ENCODE results near the gene EVPLL. TPM values are rescaled to one million over a fixed set of nuclear protein-coding genes. Genes with fewer than 3 reads are reported as not detected.
A peak's percentile ranks its signal among the peaks of the same experiment; 100 is the strongest.
"Not testable (repeated sequence)": the region's sequence is repeated elsewhere in the genome, so short reads cannot be mapped to it uniquely, and the experiment has no call there.

EVPLL gene
- total and polyA plus RNA-seq, 2 donors (not counting 1 experiment from before 2014, with no cell fraction given): not detected

DNA sequence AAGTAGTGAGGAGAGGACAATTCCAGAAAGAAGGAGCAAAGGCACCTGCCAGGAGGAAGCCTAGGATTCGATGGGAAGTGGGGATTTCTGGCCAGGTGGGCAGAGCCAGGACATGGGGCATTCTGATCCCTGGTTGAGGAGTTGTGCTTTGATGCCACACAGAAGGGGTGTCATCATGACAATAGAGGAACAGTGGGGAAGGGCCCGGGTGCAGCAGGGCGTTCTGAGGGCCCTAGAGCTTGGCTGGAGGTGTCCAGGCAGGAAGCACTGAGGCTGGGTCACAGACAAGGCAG, 4.3 kb downstream of the EVPLL start:
- no peak overlapping the region for H3K27ac ChIP-seq (ENCODE audit: low read length in 2 of 2)
- intact Hi-C loops (cut with micrococcal nuclease): no loop called here
- WGBS (ENCODE audit: insufficient coverage): 93% methylated on average over 3 of the region's 3 CpGs
- H3K79me2 ChIP-seq (ENCODE audit: control insufficient read depth, insufficient read depth, low read length): no peaks in the 10 kb centered on the region
- peaks cover 0 to 3% (median 0%) of the 10 kb centered on the region in 3 donors for H3K9me3 ChIP-seq (ENCODE audit: control extremely low read depth in 1 of 3, control insufficient read depth in 2 of 3, insufficient read depth in 1 of 3, low read length in 2 of 3)
- DNase-seq (no peak), ATAC-seq (ENCODE audit: low read depth) (no peak)
- ChIA-PET POLR2A (interaction anchor here (0.7 kb wide), 1 partner anchor 185 kb away, joined by 3 read pairs; no protein-coding TSS in a partner anchor), CTCF (no interaction called here)
- no peak overlapping the region for H3K9ac ChIP-seq (ENCODE audit: low read length)
- no peaks in the 10 kb centered on the region for H4K20me1 ChIP-seq (ENCODE audit: control insufficient read depth, insufficient read depth, low read length, poor library complexity, severe bottlenecking)
- no peak overlapping the region for H3K4me3 ChIP-seq (ENCODE audit: control extremely low read depth in 1 of 5, extremely low read depth in 1 of 5, insufficient read depth in 1 of 5, low read depth in 2 of 5, low read length in 4 of 5)
- H3K27me3 ChIP-seq (replicated peaks in 1 of 4; ENCODE audit: control extremely low read depth in 1 of 4, control insufficient read depth in 3 of 4, insufficient read depth in 4 of 4, low read length in 3 of 4): peaks cover 0 to 27% (median 5%) of the 10 kb centered on the region in 4 experiments
- Mint-ChIP-seq H3K4me1 (peaks cover 9% of the 10 kb centered on the region), H3K9me3 (ENCODE audit: insufficient read depth) (no peaks in the 10 kb centered on the region), H3K27me3 (peaks cover 15% of the 10 kb centered on the region), H3K4me3 (peak overlapping the region; percentile 8), H3K27ac (no peak overlapping the region)
- no peaks in the 10 kb centered on the region for H3K36me3 ChIP-seq (replicated peaks in 1 of 2; ENCODE audit: control extremely low read depth in 1 of 2, control insufficient read depth in 1 of 2, extremely low read depth in 1 of 2, insufficient read depth in 2 of 2, low read length in 1 of 2)
- H2AFZ ChIP-seq (ENCODE audit: insufficient read depth, low read depth, low read length, poor library complexity, severe bottlenecking): no peak overlapping the region
- TF ChIP-seq, protein P1, sequence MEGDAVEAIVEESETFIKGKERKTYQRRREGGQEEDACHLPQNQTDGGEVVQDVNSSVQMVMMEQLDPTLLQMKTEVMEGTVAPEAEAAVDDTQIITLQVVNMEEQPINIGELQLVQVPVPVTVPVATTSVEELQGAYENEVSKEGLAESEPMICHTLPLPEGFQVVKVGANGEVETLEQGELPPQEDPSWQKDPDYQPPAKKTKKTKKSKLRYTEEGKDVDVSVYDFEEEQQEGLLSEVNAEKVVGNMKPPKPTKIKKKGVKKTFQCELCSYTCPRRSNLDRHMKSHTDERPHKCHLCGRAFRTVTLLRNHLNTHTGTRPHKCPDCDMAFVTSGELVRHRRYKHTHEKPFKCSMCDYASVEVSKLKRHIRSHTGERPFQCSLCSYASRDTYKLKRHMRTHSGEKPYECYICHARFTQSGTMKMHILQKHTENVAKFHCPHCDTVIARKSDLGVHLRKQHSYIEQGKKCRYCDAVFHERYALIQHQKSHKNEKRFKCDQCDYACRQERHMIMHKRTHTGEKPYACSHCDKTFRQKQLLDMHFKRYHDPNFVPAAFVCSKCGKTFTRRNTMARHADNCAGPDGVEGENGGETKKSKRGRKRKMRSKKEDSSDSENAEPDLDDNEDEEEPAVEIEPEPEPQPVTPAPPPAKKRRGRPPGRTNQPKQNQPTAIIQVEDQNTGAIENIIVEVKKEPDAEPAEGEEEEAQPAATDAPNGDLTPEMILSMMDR (IDR thresholded peaks at IDR 0.05): no peak
- TF ChIP-seq EZH2 (IDR thresholded peaks at IDR 0.05; ENCODE audit: borderline replicate concordance, insufficient read depth, low read depth, low read length, poor library complexity, severe bottlenecking): no peak
- H3K4me1 ChIP-seq (ENCODE audit: control insufficient read depth in 2 of 2, insufficient read depth in 2 of 2, low read length in 2 of 2): peaks cover 7 to 18% of the 10 kb centered on the region in 2 donors
- H3K4me2 ChIP-seq (replicated peaks; ENCODE audit: low read depth, low read length, poor library complexity, severe bottlenecking): no peak overlapping the region

- no peak overlapping the region for H3K27ac ChIP-seq (ENCODE audit: low read length in 2 of 2)
- H3K4me3 ChIP-seq (ENCODE audit: control extremely low read depth in 1 of 5, extremely low read depth in 1 of 5, insufficient read depth in 1 of 5, low read depth in 2 of 5, low read length in 4 of 5): no peak overlapping the region
- ChIA-PET POLR2A (interaction anchor here (0.7 kb wide), 1 partner anchor 186 kb away, joined by 3 read pairs; no protein-coding TSS in a partner anchor), CTCF (no interaction called here)
- Mint-ChIP-seq H3K27ac (peak overlapping the region; percentile 70), H3K27me3 (peaks cover 15% of the 10 kb centered on the region), H3K9me3 (ENCODE audit: insufficient read depth) (no peaks in the 10 kb centered on the region), H3K4me1 (peaks cover 4% of the 10 kb centered on the region), H3K4me3 (peak overlapping the region; percentile 52)
- intact Hi-C loops (cut with micrococcal nuclease): no loop called here
- TF ChIP-seq, protein P1 (IDR thresholded peaks at IDR 0.05): no peak
- TF ChIP-seq EZH2 (IDR thresholded peaks at IDR 0.05; ENCODE audit: borderline replicate concordance, insufficient read depth, low read depth, low read length, poor library complexity, severe bottlenecking): no peak
- peaks cover 0 to 3% (median 0%) of the 10 kb centered on the region in 3 donors for H3K9me3 ChIP-seq (ENCODE audit: control extremely low read depth in 1 of 3, control insufficient read depth in 2 of 3, insufficient read depth in 1 of 3, low read length in 2 of 3)
- H4K20me1 ChIP-seq (ENCODE audit: control insufficient read depth, insufficient read depth, low read length, poor library complexity, severe bottlenecking): no peaks in the 10 kb centered on the region
- DNase-seq (no peak), ATAC-seq (ENCODE audit: low read depth) (no peak)
- H2AFZ ChIP-seq (ENCODE audit: insufficient read depth, low read depth, low read length, poor library complexity, severe bottlenecking): no peak overlapping the region
- H3K36me3 ChIP-seq (replicated peaks in 1 of 2; ENCODE audit: control extremely low read depth in 1 of 2, control insufficient read depth in 1 of 2, extremely low read depth in 1 of 2, insufficient read depth in 2 of 2, low read length in 1 of 2): no peaks in the 10 kb centered on the region
- no peak overlapping the region for H3K9ac ChIP-seq (ENCODE audit: low read length)
- H3K4me2 ChIP-seq (replicated peaks; ENCODE audit: low read depth, low read length, poor library complexity, severe bottlenecking): no peak overlapping the region
- 69% methylated on average over 34 of the region's 36 CpGs for WGBS (ENCODE audit: insufficient coverage)
- peaks cover 0 to 27% (median 5%) of the 10 kb centered on the region in 4 experiments for H3K27me3 ChIP-seq (replicated peaks in 1 of 4; ENCODE audit: control extremely low read depth in 1 of 4, control insufficient read depth in 3 of 4, insufficient read depth in 4 of 4, low read length in 3 of 4)
- no peaks in the 10 kb centered on the region for H3K79me2 ChIP-seq (ENCODE audit: control insufficient read depth, insufficient read depth, low read length)
- peaks cover 3 to 13% of the 10 kb centered on the region in 2 donors for H3K4me1 ChIP-seq (ENCODE audit: control insufficient read depth in 2 of 2, insufficient read depth in 2 of 2, low read length in 2 of 2)
Measured at GRCh38 chr17:18382441-18383078, 5.0 kb downstream of the EVPLL start.

- H3K4me1 Mint-ChIP-seq; POLR2A ChIA-PET; H3K27ac Mint-ChIP-seq; H4K20me1 ChIP-seq (ENCODE audit: control insufficient read depth, insufficient read depth, low read length, poor library complexity, severe bottlenecking); H3K9me3 Mint-ChIP-seq (ENCODE audit: insufficient read depth); H3K36me3 ChIP-seq (replicated peaks in 1 of 2; ENCODE audit: control extremely low read depth in 1 of 2, control insufficient read depth in 1 of 2, extremely low read depth in 1 of 2, insufficient read depth in 2 of 2, low read length in 1 of 2); H3K9me3 ChIP-seq (ENCODE audit: control extremely low read depth in 1 of 3, control insufficient read depth in 2 of 3, insufficient read depth in 1 of 3, low read length in 2 of 3); H3K9ac ChIP-seq (ENCODE audit: low read length); H3K4me1 ChIP-seq (ENCODE audit: control insufficient read depth in 2 of 2, insufficient read depth in 2 of 2, low read length in 2 of 2); H3K27ac ChIP-seq (ENCODE audit: low read length in 2 of 2); H3K4me3 ChIP-seq (ENCODE audit: control extremely low read depth in 1 of 5, extremely low read depth in 1 of 5, insufficient read depth in 1 of 5, low read depth in 2 of 5, low read length in 4 of 5); H3K79me2 ChIP-seq (ENCODE audit: control insufficient read depth, insufficient read depth, low read length); intact Hi-C loops (cut with micrococcal nuclease); H2AFZ ChIP-seq (ENCODE audit: insufficient read depth, low read depth, low read length, poor library complexity, severe bottlenecking): not testable (repeated sequence)
- peak overlapping the region; percentile 15 for H3K4me2 ChIP-seq (replicated peaks; ENCODE audit: low read depth, low read length, poor library complexity, severe bottlenecking)
- ATAC-seq (ENCODE audit: low read depth) (peak; percentile 33), DNase-seq (peak; percentile 43)
- CTCF ChIA-PET: interaction anchor here (1.7 kb wide), 1 partner anchor 8 kb away, joined by 3 read pairs; no protein-coding TSS in a partner anchor
- 22% methylated on average over 36 of the region's 36 CpGs for WGBS (ENCODE audit: insufficient coverage)
- H3K4me3 Mint-ChIP-seq: peak overlapping the region; percentile 26
- H3K27me3 Mint-ChIP-seq: peaks cover 15% of the 10 kb centered on the region
- peaks cover 0 to 25% (median 5%) of the 10 kb centered on the region in 4 experiments for H3K27me3 ChIP-seq (replicated peaks in 1 of 4; ENCODE audit: control extremely low read depth in 1 of 4, control insufficient read depth in 3 of 4, insufficient read depth in 4 of 4, low read length in 3 of 4)
Measured at GRCh38 chr17:18383079-18383481, 5.5 kb downstream of the EVPLL start.

Measured in B cell (primary cell).